H1 (cell line): ENCODE results near the gene SMARCA2. TPM values are rescaled to one million over a fixed set of nuclear protein-coding genes. Genes with fewer than 3 reads are reported as not detected.

Source experiments
- BRCA1 ChIP-seq: IDR thresholded peaks from 2 replicates; pipeline ENCODE4 v1.6.1; 2012; ENCODE audit warnings: low read depth, low read length, improper control_type of control experiment
- CHD7 ChIP-seq: fragments of 300-600 bp; sonication (generic); IDR thresholded peaks from 2 replicates; pipeline ENCODE4 v1.7.1; 2012; ENCODE audit warnings: low read length, moderate library complexity, mild to moderate bottlenecking, inconsistent platforms; ENCODE audit not compliant: insufficient replicate concordance
- HDAC2 ChIP-seq, 2 experiments: fragments of 300-600 bp in 1 of 2; sonication (generic) in 1 of 2; IDR thresholded peaks; 2 replicates each; pipeline ENCODE4 v1.6.1; 2011 to 2012; ENCODE audit warnings: low read depth in 2 of 2, low read length in 2 of 2, mild to moderate bottlenecking in 2 of 2, moderate library complexity in 2 of 2, borderline replicate concordance in 1 of 2, inconsistent platforms in 1 of 2
- polyA plus RNA-seq, 7 experiments: library from polyadenylated mRNA; depleted of rRNA in 3 of 7; stranded (reverse) in 5 of 7; unstranded in 2 of 7; fragments of >200 nt in 5 of 7; fragments of 200-250 nt in 2 of 7; gene quantifications; 1 replicate in 5 of 7; 2 replicates in 1 of 7; 4 replicates in 1 of 7; pipeline versions ENCODE4 v1.2.1 to v1.2.3, GENCODE V29; 2011 to 2013; ENCODE audit warnings: missing spikeins in 2 of 7, mixed read lengths in 2 of 7
- total RNA-seq: library from RNA; stranded (reverse); fragmentation: NEBNext Ultra II Directional; extraction: Animal tissue kit (Norgen Biotek cat#: 25700); gene quantifications from 2 replicates; pipeline ENCODE4 v1.2.1, GENCODE V29; 2021

The SMARCA2 gene
- total and polyA plus RNA-seq, 2 of the 8 experiments (the other 6 are each of a cell fraction or from before 2014, with no cell fraction given): 6.3 to 21.7 TPM

DNA sequence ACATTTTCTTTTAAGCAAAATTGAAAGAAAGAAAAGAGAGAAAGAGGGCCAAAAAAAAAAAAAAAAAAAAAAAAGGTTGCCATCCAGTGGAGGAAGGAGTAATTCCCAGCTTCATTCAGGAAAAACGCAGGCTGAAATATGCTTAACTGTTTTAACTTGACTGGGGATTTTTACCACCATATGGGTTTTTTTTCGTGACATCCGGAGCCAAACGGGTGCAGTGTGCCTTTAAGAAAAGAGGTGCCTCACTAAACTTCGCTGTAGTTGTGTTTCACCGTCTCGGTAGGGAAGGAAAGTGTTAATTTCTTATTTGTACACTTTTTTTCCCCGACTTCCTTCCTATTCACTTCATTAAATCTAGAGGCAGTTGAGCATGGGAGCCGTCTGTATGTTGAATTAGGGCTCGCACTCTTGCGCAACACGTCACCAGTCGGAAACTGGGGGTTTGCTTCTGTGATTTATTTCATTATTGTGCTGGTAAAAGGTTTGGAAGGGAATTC lies 143.0 kb downstream of the SMARCA2 start (continued):
- TF ChIP-seq CHD7 (peak; percentile 17), BRCA1 (no peak), HDAC2 (IDR thresholded peaks at IDR 0.05; ENCODE audit: borderline replicate concordance in 1 of 2, low read depth in 2 of 2, low read length in 2 of 2) (0 out of 4 replicates have a peak, but pooled peaks of 1 of the 2 experiments have one; percentile 28)
